H9 (cell line): ENCODE results near the gene FOXL1. TPM values are rescaled to one million over a fixed set of nuclear protein-coding genes. Genes with fewer than 3 reads are reported as not detected.

ENCODE experiments used
- DNase-seq: peaks from one replicate; pipeline ENCODE4 v3.0.0-alpha.2; 2017
- H2AFZ ChIP-seq: one replicate; pipeline ENCODE4 v1.6.1; 2013; ENCODE audit warnings: mild to moderate bottlenecking, low read length, control low read depth, moderate library complexity
- H2AK5ac ChIP-seq: 2 replicates; pipeline ENCODE4 v1.6.1; 2013; ENCODE audit warnings: low read length, control low read depth, mixed read lengths; ENCODE audit not compliant: insufficient read length
- H2BK120ac ChIP-seq: one replicate; pipeline ENCODE4 v1.6.1; 2013; ENCODE audit warnings: low read depth, mild to moderate bottlenecking, low read length, control low read depth, inconsistent platforms; ENCODE audit not compliant: poor library complexity, severe bottlenecking
- H2BK12ac ChIP-seq: 2 replicates; pipeline ENCODE4 v1.6.1; 2013; ENCODE audit warnings: low read length, control low read depth, mixed read lengths, low read depth; ENCODE audit not compliant: insufficient read length
- H2BK15ac ChIP-seq: 2 replicates; pipeline ENCODE4 v1.6.1; 2013; ENCODE audit warnings: low read depth, low read length, control low read depth
- H2BK20ac ChIP-seq: one replicate; pipeline ENCODE4 v1.6.1; 2013; ENCODE audit warnings: low read depth, mild to moderate bottlenecking, low read length, control low read depth, inconsistent platforms; ENCODE audit not compliant: poor library complexity, severe bottlenecking
- H2BK5ac ChIP-seq: 2 replicates; pipeline ENCODE4 v1.6.1; 2013; ENCODE audit warnings: low read length, control low read depth, mixed read lengths; ENCODE audit not compliant: insufficient read length
- H3K14ac ChIP-seq: 2 replicates; pipeline ENCODE4 v1.6.1; 2013; ENCODE audit warnings: low read length, control low read depth; ENCODE audit not compliant: insufficient read depth
- H3K18ac ChIP-seq: 2 replicates; pipeline ENCODE4 v1.6.1; 2013; ENCODE audit warnings: low read depth, mild to moderate bottlenecking, mixed read lengths, low read length, control low read depth; ENCODE audit not compliant: insufficient read length
- H3K23ac ChIP-seq: 2 replicates; pipeline ENCODE4 v1.6.1; 2013; ENCODE audit warnings: low read length, control low read depth, mixed read lengths, low read depth; ENCODE audit not compliant: insufficient read length
- H3K23me2 ChIP-seq: 2 replicates; pipeline ENCODE4 v1.6.1; 2013; ENCODE audit warnings: low read depth, mild to moderate bottlenecking, mixed read lengths, low read length, control low read depth; ENCODE audit not compliant: insufficient read length, poor library complexity, severe bottlenecking
- H3K27ac ChIP-seq: 2 replicates; pipeline ENCODE4 v1.5.1; 2013; ENCODE audit warnings: low read length, control low read depth, mixed read lengths, low read depth; ENCODE audit not compliant: insufficient read length
- H3K27me3 ChIP-seq: 2 replicates; pipeline ENCODE4 v1.6.1; 2013; ENCODE audit warnings: low read length, control low read depth, inconsistent platforms; ENCODE audit not compliant: insufficient read depth
- H3K4ac ChIP-seq: 2 replicates; pipeline ENCODE4 v1.6.1; 2013; ENCODE audit warnings: low read depth, mild to moderate bottlenecking, control low read depth, inconsistent platforms, low read length, moderate library complexity
- H3K4me1 ChIP-seq: 2 replicates; pipeline ENCODE4 v1.6.1; 2013; ENCODE audit warnings: low read length, control low read depth, inconsistent platforms; ENCODE audit not compliant: insufficient read depth
- H3K4me2 ChIP-seq: 2 replicates; pipeline ENCODE4 v1.6.1; 2013; ENCODE audit warnings: low read length, control low read depth, mixed read lengths; ENCODE audit not compliant: insufficient read length, insufficient read depth
- H3K56ac ChIP-seq: 2 replicates; pipeline ENCODE4 v1.6.1; 2013; ENCODE audit warnings: low read depth, mild to moderate bottlenecking, mixed read lengths, low read length, control low read depth; ENCODE audit not compliant: insufficient read length
- H3K79me1 ChIP-seq: 2 replicates; pipeline ENCODE4 v1.6.1; 2013; ENCODE audit warnings: low read depth, mild to moderate bottlenecking, moderate library complexity, low read length, control low read depth, inconsistent platforms; ENCODE audit not compliant: insufficient read depth, poor library complexity, severe bottlenecking
- H3K79me2 ChIP-seq: 2 replicates; pipeline ENCODE4 v1.6.1; 2013; ENCODE audit warnings: low read length, control low read depth, inconsistent platforms; ENCODE audit not compliant: insufficient read depth
- H3K9ac ChIP-seq: 2 replicates; pipeline ENCODE4 v1.6.1; 2013; ENCODE audit warnings: low read length, control low read depth, mixed read lengths; ENCODE audit not compliant: insufficient read length; ENCODE audit errors: extremely low read depth
- H3K9me3 ChIP-seq: one replicate; pipeline ENCODE4 v1.6.1; 2013; ENCODE audit warnings: low read depth, low read length, inconsistent platforms; ENCODE audit not compliant: control insufficient read depth
- H3T11ph ChIP-seq: one replicate; pipeline ENCODE4 v1.6.1; 2013; ENCODE audit warnings: mild to moderate bottlenecking, low read length, control low read depth, inconsistent platforms
- H4K20me1 ChIP-seq: one replicate; pipeline ENCODE4 v1.6.1; 2013; ENCODE audit not compliant: control insufficient read depth, insufficient read length, insufficient read depth
- H4K5ac ChIP-seq: 2 replicates; pipeline ENCODE4 v1.6.1; 2013; ENCODE audit warnings: low read depth, mild to moderate bottlenecking, mixed read lengths, low read length, control low read depth; ENCODE audit not compliant: insufficient read length
- H4K8ac ChIP-seq: replicated peaks from 2 replicates; pipeline ENCODE4 v1.6.1; 2013; ENCODE audit warnings: low read length, control low read depth, mixed read lengths, low read depth; ENCODE audit not compliant: insufficient read length
- H4K91ac ChIP-seq: 2 replicates; pipeline ENCODE4 v1.6.1; 2013; ENCODE audit warnings: low read depth, mild to moderate bottlenecking, moderate library complexity, mixed read lengths, low read length, control low read depth; ENCODE audit not compliant: insufficient read length
- H3K27ac Mint-ChIP-seq, 3 experiments: 2 replicates in 2 of 3; 3 replicates in 1 of 3; pipeline ENCODE4 v1.8.0; 2020 to 2021; ENCODE audit warnings: mixed read lengths in 3 of 3, mild to moderate bottlenecking in 1 of 3, moderate library complexity in 1 of 3
- H3K27me3 Mint-ChIP-seq: 2 replicates; pipeline ENCODE4 v1.8.0; 2021; ENCODE audit warnings: low read depth, mild to moderate bottlenecking, moderate library complexity, mixed read lengths
- H3K36me3 Mint-ChIP-seq, 3 experiments: 2 replicates in 2 of 3; 3 replicates in 1 of 3; pipeline ENCODE4 v1.8.0; 2020 to 2021; ENCODE audit warnings: low read depth in 3 of 3, mixed read lengths in 3 of 3; ENCODE audit not compliant: insufficient read depth in 1 of 3
- H3K4me1 Mint-ChIP-seq, 2 experiments: 2 replicates each; pipeline ENCODE4 v1.8.0; 2020; ENCODE audit warnings: mixed read lengths in 2 of 2
- H3K4me3 Mint-ChIP-seq, 2 experiments: 2 replicates in 1 of 2; 3 replicates in 1 of 2; pipeline ENCODE4 v1.8.0; 2020 to 2021; ENCODE audit warnings: mild to moderate bottlenecking in 2 of 2, mixed read lengths in 2 of 2, moderate library complexity in 1 of 2
- H3K9me3 Mint-ChIP-seq, 2 experiments: 2 replicates in 1 of 2; 3 replicates in 1 of 2; pipeline ENCODE4 v1.8.0; 2020; ENCODE audit warnings: mild to moderate bottlenecking in 2 of 2, mixed read lengths in 2 of 2, moderate library complexity in 1 of 2
- WGBS: extraction: QIAGEN DNeasy Blood & Tissue Kit; methylation state at CpG from one replicate; pipeline ENCODE4 v1.1.7; 2013; ENCODE audit warnings: missing lambda C conversion rate, low lambda C conversion rate, mixed read lengths; ENCODE audit not compliant: insufficient read length; ENCODE audit errors: extremely low coverage; 5-methylcytosine and 5-hydroxymethylcytosine counted together
- total RNA-seq: library from RNA; stranded (reverse); gene quantifications from 2 replicates; pipeline ENCODE4 v1.2.1, GENCODE V29; 2021
- TF ChIP-seq, protein P1 (sequence below): fragments of 200-600 bp; sonication (generic); conservative IDR thresholded peaks from 3 replicates; pipeline ENCODE4 v1.8.0; 2021; ENCODE audit warnings: antibody characterized with exemption, mild to moderate bottlenecking

Gene FOXL1
- total RNA-seq, 1 experiment from 2014 or later: 0.09 TPM

GRCh38 chr16:86610779-86611524 lies 32.6 kb downstream of the FOXL1 start:
- Histone ChIP-seq H2BK15ac (no peak overlapping the region), H3K9me3 (no peaks in the 10 kb centered on the region), H3K14ac (no peak overlapping the region), H4K91ac (no peak overlapping the region), H3K79me2 (no peaks in the 10 kb centered on the region), H3K18ac (no peak overlapping the region), H3K27me3 (no peaks in the 10 kb centered on the region), H3K4me1 (no peaks in the 10 kb centered on the region; the same call in 1 of the 2 replicates), H3K27ac (no peak overlapping the region), H2BK12ac (no peak overlapping the region), H3T11ph (no peak overlapping the region), H3K9ac (no peak overlapping the region), H3K23me2 (no peaks in the 10 kb centered on the region), H2AK5ac (no peak overlapping the region), H4K5ac (no peak overlapping the region), H3K4me2 (no peak overlapping the region), H3K56ac (no peak overlapping the region), H3K23ac (no peak overlapping the region), H4K20me1 (no peaks in the 10 kb centered on the region), H2AFZ (no peak overlapping the region), H3K4ac (no peak overlapping the region), H2BK120ac (no peak overlapping the region), H2BK20ac (no peak overlapping the region), H4K8ac (no peak overlapping the region), H3K79me1 (no peaks in the 10 kb centered on the region), H2BK5ac (no peak overlapping the region)
- Mint-ChIP-seq H3K4me1 (peaks cover 14 to 20% of the 10 kb centered on the region in 2 experiments), H3K36me3 (no peaks in the 10 kb centered on the region), H3K27me3 (peaks cover 6% of the 10 kb centered on the region), H3K4me3 (no peak overlapping the region), H3K9me3 (no peaks in the 10 kb centered on the region), H3K27ac (no peak overlapping the region)
- TF ChIP-seq, protein P1, sequence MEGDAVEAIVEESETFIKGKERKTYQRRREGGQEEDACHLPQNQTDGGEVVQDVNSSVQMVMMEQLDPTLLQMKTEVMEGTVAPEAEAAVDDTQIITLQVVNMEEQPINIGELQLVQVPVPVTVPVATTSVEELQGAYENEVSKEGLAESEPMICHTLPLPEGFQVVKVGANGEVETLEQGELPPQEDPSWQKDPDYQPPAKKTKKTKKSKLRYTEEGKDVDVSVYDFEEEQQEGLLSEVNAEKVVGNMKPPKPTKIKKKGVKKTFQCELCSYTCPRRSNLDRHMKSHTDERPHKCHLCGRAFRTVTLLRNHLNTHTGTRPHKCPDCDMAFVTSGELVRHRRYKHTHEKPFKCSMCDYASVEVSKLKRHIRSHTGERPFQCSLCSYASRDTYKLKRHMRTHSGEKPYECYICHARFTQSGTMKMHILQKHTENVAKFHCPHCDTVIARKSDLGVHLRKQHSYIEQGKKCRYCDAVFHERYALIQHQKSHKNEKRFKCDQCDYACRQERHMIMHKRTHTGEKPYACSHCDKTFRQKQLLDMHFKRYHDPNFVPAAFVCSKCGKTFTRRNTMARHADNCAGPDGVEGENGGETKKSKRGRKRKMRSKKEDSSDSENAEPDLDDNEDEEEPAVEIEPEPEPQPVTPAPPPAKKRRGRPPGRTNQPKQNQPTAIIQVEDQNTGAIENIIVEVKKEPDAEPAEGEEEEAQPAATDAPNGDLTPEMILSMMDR: no peak
- no peak for DNase-seq
- WGBS: no CpG with 5 or more reads among the region's 18 CpGs
